Forelimb muscle (tissue), 1 donor: Measurements from ENCODE around the gene RABL6. TPM values are rescaled to one million over a fixed set of nuclear protein-coding genes. Genes with fewer than 3 reads are reported as not detected.
"Not testable (repeated sequence)": the region's sequence is repeated elsewhere in the genome, so short reads cannot be mapped to it uniquely, and the experiment has no call there.

Experiments
- DNase-seq: peaks from one replicate; pipeline ENCODE4 v3.0.0-alpha.2; 2013; ENCODE audit warnings: low read depth
- polyA plus RNA-seq: library from polyadenylated mRNA; unstranded; fragments of 120-200 nt; gene quantifications from one replicate; pipeline ENCODE4 v1.2.1, GENCODE V29; 2013; ENCODE audit not compliant: insufficient read length

RABL6 gene
- polyA plus RNA-seq, 1 donor: 59.8 TPM

GRCh38 chr9:136882109-136882946, 74.6 kb downstream of the RABL6 start:
- DNase-seq: no peak

- not testable (repeated sequence) for DNase-seq
These were observed 75.2 kb downstream of the RABL6 start for GRCh38 chr9:136882947-136883283.

- DNase-seq: not testable (repeated sequence)
These were observed 75.9 kb downstream of the RABL6 start for GRCh38 chr9:136883670-136884069.

- DNase-seq: peak; percentile 93
These were observed 78.3 kb downstream of the RABL6 start, which contains the start of gene TRAF2 for GRCh38 chr9:136885950-136886578. Gene TRAF2, plus strand, starts transcription at chr9:136886516. Its CDS starts 12,225 bp downstream, at chr9:136898741.

GRCh38 chr9:136886610-136887597, 79.2 kb downstream of the RABL6 start:
- DNase-seq: no peak

- DNase-seq: no peak
These were observed 80.7 kb downstream of the RABL6 start for GRCh38 chr9:136888454-136888853.

GRCh38 chr9:136889858-136890257, 82.1 kb downstream of the RABL6 start:
- no peak for DNase-seq

GRCh38 chr9:136890661-136891060, 82.9 kb downstream of the RABL6 start:
- no peak for DNase-seq

Other genes with a start within 250 kb of the RABL6 start
- gene EGFL7, start 145.0 kb upstream of the RABL6 start, polyA plus RNA-seq: 59.9 TPM
- 11.6 TPM for gene AGPAT2, start 120.5 kb upstream of the RABL6 start, polyA plus RNA-seq
- 18.2 TPM for gene DIPK1B, start 95.4 kb upstream of the RABL6 start, polyA plus RNA-seq
- 20.2 TPM for gene LCN10, start 65.0 kb upstream of the RABL6 start, polyA plus RNA-seq
- 0.18 TPM for gene LCN6, start 59.4 kb upstream of the RABL6 start, polyA plus RNA-seq
- 3.9 TPM for gene LCN8, start 49.7 kb upstream of the RABL6 start, polyA plus RNA-seq
- 0.49 TPM for gene LCN15, start 43.4 kb upstream of the RABL6 start, polyA plus RNA-seq
- 34.8 TPM for gene TMEM141, start 16.6 kb upstream of the RABL6 start, polyA plus RNA-seq
- 1.9 TPM for gene CCDC183, start 11.6 kb upstream of the RABL6 start, polyA plus RNA-seq
- gene AJM1, start 34.5 kb downstream of the RABL6 start, polyA plus RNA-seq: 2.4 TPM
- 99.6 TPM for gene PHPT1, start 41.5 kb downstream of the RABL6 start, polyA plus RNA-seq
- 4.8 TPM for gene MAMDC4, start 44.4 kb downstream of the RABL6 start, polyA plus RNA-seq
- gene EDF1, start 58.4 kb downstream of the RABL6 start, polyA plus RNA-seq: 312 TPM
- gene TRAF2, start 78.6 kb downstream of the RABL6 start, polyA plus RNA-seq: 11.0 TPM
- 41.2 TPM for gene FBXW5, start 136.8 kb downstream of the RABL6 start, polyA plus RNA-seq
- gene C8G, start 137.3 kb downstream of the RABL6 start, polyA plus RNA-seq: 0.32 TPM
- 0.71 TPM for gene LCN12, start 144.3 kb downstream of the RABL6 start, polyA plus RNA-seq
- gene PTGDS, start 169.6 kb downstream of the RABL6 start, polyA plus RNA-seq: 21.9 TPM
- gene LCNL1, start 175.0 kb downstream of the RABL6 start, polyA plus RNA-seq: 0.61 TPM
- gene PAXX, start 184.5 kb downstream of the RABL6 start, polyA plus RNA-seq: 22.8 TPM
- gene CLIC3, start 188.6 kb downstream of the RABL6 start, polyA plus RNA-seq: 0.42 TPM
- gene ABCA2, start 220.3 kb downstream of the RABL6 start, polyA plus RNA-seq: 16.5 TPM
- gene FUT7, start 224.1 kb downstream of the RABL6 start, polyA plus RNA-seq: 0.08 TPM
- gene NPDC1, start 238.2 kb downstream of the RABL6 start, polyA plus RNA-seq: 40.9 TPM
- 16.2 TPM for gene ENTPD2, start 246.1 kb downstream of the RABL6 start, polyA plus RNA-seq